Erythroblast (primary cell): Measurements from ENCODE around the gene MEF2C.

Experiments
- DNase-seq, 2 experiments: peaks; one replicate each; lab custom pipeline; 2025; lab: John Stamatoyannopoulos, UW
- GATA1 ChIP-seq: IDR thresholded peaks from 2 replicates; pipeline ENCODE4 v1.6.1; 2011; ENCODE audit warnings: low read depth, mild to moderate bottlenecking, control low read depth, low read length, moderate library complexity
- POLR2A ChIP-seq: IDR thresholded peaks from 2 replicates; pipeline ENCODE4 v1.6.1; 2011; ENCODE audit warnings: mild to moderate bottlenecking, low read length

Gene MEF2C

GRCh38 chr5:88732862-88733261 is 150.1 kb downstream of the MEF2C start:
- no peak for DNase-seq
- TF ChIP-seq GATA1 (no peak), POLR2A (no peak)

- TF ChIP-seq POLR2A (no peak), GATA1 (no peak)
- DNase-seq = peak; percentile 26 to 30
Observed at GRCh38 chr5:88732181-88732633, 150.8 kb downstream of the MEF2C start.

- TF ChIP-seq POLR2A (no peak), GATA1 (no peak)
- no peak for DNase-seq
Observed at GRCh38 chr5:88729829-88730182, 153.2 kb downstream of the MEF2C start.

GRCh38 chr5:88729084-88729828 is 153.7 kb downstream of the MEF2C start:
- no peak for TF ChIP-seq POLR2A
- TF ChIP-seq GATA1 = no peak
- DNase-seq = peak; percentile 77 to 86

- no peak for TF ChIP-seq POLR2A
- no peak for TF ChIP-seq GATA1
Observed at GRCh38 chr5:88727705-88728313, 155.2 kb downstream of the MEF2C start.

GRCh38 chr5:88725454-88725853 is 157.5 kb downstream of the MEF2C start:
- no peak for TF ChIP-seq GATA1
- no peak for TF ChIP-seq POLR2A
- DNase-seq = no peak

More at GRCh38 chr5:88727705-88728313, 155.2 kb downstream of the MEF2C start:
- peak; percentile 30 to 56 for DNase-seq

- no peak for TF ChIP-seq GATA1
- no peak for TF ChIP-seq POLR2A
- peak; percentile 11 to 12 for DNase-seq
Observed at GRCh38 chr5:88724201-88724600, 158.8 kb downstream of the MEF2C start.

GRCh38 chr5:88722546-88723073 is 160.4 kb downstream of the MEF2C start:
- TF ChIP-seq GATA1 = no peak
- no peak for TF ChIP-seq POLR2A
- no peak for DNase-seq

GRCh38 chr5:88719434-88719833 is 163.6 kb downstream of the MEF2C start:
- no peak for DNase-seq
- no peak for TF ChIP-seq POLR2A
- TF ChIP-seq GATA1 = no peak

GRCh38 chr5:88718736-88719135 is 164.2 kb downstream of the MEF2C start:
- TF ChIP-seq GATA1 (no peak), POLR2A (no peak)
- no peak for DNase-seq

- DNase-seq = no peak
- TF ChIP-seq GATA1 (no peak), POLR2A (no peak)
Observed at GRCh38 chr5:88716101-88716500, 166.9 kb downstream of the MEF2C start.

- TF ChIP-seq GATA1 (no peak), POLR2A (no peak)
- DNase-seq = no peak
Observed at GRCh38 chr5:88715503-88715902, 167.5 kb downstream of the MEF2C start.

GRCh38 chr5:88713818-88714217 is 169.2 kb downstream of the MEF2C start:
- no peak for DNase-seq
- TF ChIP-seq POLR2A = no peak

GRCh38 chr5:88708682-88709398 is 174.1 kb downstream of the MEF2C start:
- TF ChIP-seq GATA1 (no peak), POLR2A (no peak)
- no peak for DNase-seq
